ACC112 (cell line): ENCODE results near the gene CFAP46.

Experiments used
- H2AFZ ChIP-seq: fragments of 200-600 bp; sonication (generic); one replicate; pipeline ENCODE4 v1.6.0; 2017; ENCODE audit warnings: antibody characterized with exemption, low read length; ENCODE audit not compliant: unreplicated experiment
- H3K27ac ChIP-seq: fragments of 200-600 bp; sonication (generic); 2 replicates; pipeline ENCODE4 v1.5.1; 2014; ENCODE audit warnings: low read depth, mild to moderate bottlenecking, antibody characterized with exemption, low read length, moderate library complexity
- H3K27me3 ChIP-seq: fragments of 200-600 bp; sonication (generic); 2 replicates; pipeline ENCODE4 v1.6.1; 2014; ENCODE audit warnings: mild to moderate bottlenecking, antibody characterized with exemption, low read length, moderate library complexity, mixed read lengths; ENCODE audit not compliant: insufficient read depth
- H3K36me3 ChIP-seq: fragments of 200-600 bp; sonication (generic); 2 replicates; pipeline ENCODE4 v1.6.1; 2016; ENCODE audit warnings: mild to moderate bottlenecking, antibody characterized with exemption, low read length, moderate library complexity, mixed read lengths; ENCODE audit not compliant: insufficient read depth
- H3K4me1 ChIP-seq: fragments of 200-600 bp; sonication (generic); one replicate; pipeline ENCODE4 v1.6.1; 2016; ENCODE audit warnings: low read length, mixed read lengths; ENCODE audit not compliant: insufficient read depth, unreplicated experiment, control insufficient read depth
- H3K4me3 ChIP-seq: fragments of 200-600 bp; sonication (generic); 2 replicates; pipeline ENCODE4 v1.5.1; 2014; ENCODE audit warnings: mild to moderate bottlenecking, low read depth, low read length
- H3K79me2 ChIP-seq: fragments of 200-600 bp; sonication (generic); one replicate; pipeline ENCODE4 v1.6.0; 2016; ENCODE audit warnings: low read length; ENCODE audit not compliant: control insufficient read depth, unreplicated experiment, insufficient read depth

Gene CFAP46

GRCh38 chr10:132910186-132910880 is 32.0 kb downstream of the CFAP46 start:
- Histone ChIP-seq H3K79me2 (no peaks in the 10 kb centered on the region), H3K27me3 (no peaks in the 10 kb centered on the region; the same call in 1 of the 2 replicates), H3K36me3 (no peaks in the 10 kb centered on the region), H3K27ac (no peak overlapping the region), H3K4me1 (no peaks in the 10 kb centered on the region), H2AFZ (no peak overlapping the region), H3K4me3 (no peak overlapping the region)

GRCh38 chr10:132909491-132910071 is 32.8 kb downstream of the CFAP46 start:
- Histone ChIP-seq H3K79me2 (no peaks in the 10 kb centered on the region), H3K36me3 (no peaks in the 10 kb centered on the region), H2AFZ (no peak overlapping the region), H3K4me1 (no peaks in the 10 kb centered on the region), H3K4me3 (no peak overlapping the region), H3K27me3 (no peaks in the 10 kb centered on the region; the same call in 1 of the 2 replicates), H3K27ac (no peak overlapping the region)

- H3K4me1 ChIP-seq: no peaks in the 10 kb centered on the region
Observed at GRCh38 chr10:132908621-132909295, 33.6 kb downstream of the CFAP46 start.

GRCh38 chr10:132907821-132908620 is 34.3 kb downstream of the CFAP46 start:
- H3K4me1 ChIP-seq: no peaks in the 10 kb centered on the region
- H3K79me2 ChIP-seq: no peaks in the 10 kb centered on the region
- H3K27ac ChIP-seq: no peak overlapping the region
- H3K4me3 ChIP-seq: no peak overlapping the region
- H2AFZ ChIP-seq: no peak overlapping the region
- no peaks in the 10 kb centered on the region for H3K36me3 ChIP-seq
- H3K27me3 ChIP-seq: no peaks in the 10 kb centered on the region; the same call in 1 of the 2 replicates

More at GRCh38 chr10:132908621-132909295, 33.6 kb downstream of the CFAP46 start:
- Histone ChIP-seq H3K4me3 (no peak overlapping the region), H3K27me3 (no peaks in the 10 kb centered on the region; the same call in 1 of the 2 replicates), H3K36me3 (no peaks in the 10 kb centered on the region), H3K27ac (no peak overlapping the region), H3K79me2 (no peaks in the 10 kb centered on the region), H2AFZ (no peak overlapping the region)

- H2AFZ ChIP-seq: no peak overlapping the region
- no peaks in the 10 kb centered on the region for H3K79me2 ChIP-seq
- no peaks in the 10 kb centered on the region for H3K36me3 ChIP-seq
- H3K27me3 ChIP-seq: peaks cover 9% of the 10 kb centered on the region; the same call in 1 of the 2 replicates
- no peak overlapping the region for H3K27ac ChIP-seq
- no peaks in the 10 kb centered on the region for H3K4me1 ChIP-seq
- H3K4me3 ChIP-seq: no peak overlapping the region
Observed at GRCh38 chr10:132906836-132907235, 35.5 kb downstream of the CFAP46 start.

- Histone ChIP-seq H2AFZ (no peak overlapping the region), H3K4me3 (no peak overlapping the region), H3K4me1 (no peaks in the 10 kb centered on the region), H3K36me3 (no peaks in the 10 kb centered on the region), H3K79me2 (no peaks in the 10 kb centered on the region), H3K27ac (no peak overlapping the region), H3K27me3 (peaks cover 15% of the 10 kb centered on the region; the same call in 1 of the 2 replicates)
Observed at GRCh38 chr10:132906106-132906505, 36.3 kb downstream of the CFAP46 start.

- Histone ChIP-seq H2AFZ (no peak overlapping the region), H3K4me1 (no peaks in the 10 kb centered on the region), H3K4me3 (no peak overlapping the region), H3K27ac (no peak overlapping the region), H3K36me3 (no peaks in the 10 kb centered on the region), H3K79me2 (no peaks in the 10 kb centered on the region), H3K27me3 (peaks cover 19% of the 10 kb centered on the region; the same call in 1 of the 2 replicates)
Observed at GRCh38 chr10:132905661-132906060, 36.7 kb downstream of the CFAP46 start.

GRCh38 chr10:132904814-132905649 is 37.3 kb downstream of the CFAP46 start:
- no peak overlapping the region for H2AFZ ChIP-seq
- no peaks in the 10 kb centered on the region for H3K36me3 ChIP-seq
- peaks cover 23% of the 10 kb centered on the region; the same call in 1 of the 2 replicates for H3K27me3 ChIP-seq
- no peaks in the 10 kb centered on the region for H3K79me2 ChIP-seq
- H3K27ac ChIP-seq: no peak overlapping the region
- H3K4me3 ChIP-seq: no peak overlapping the region
- H3K4me1 ChIP-seq: no peaks in the 10 kb centered on the region

- H3K79me2 ChIP-seq: no peaks in the 10 kb centered on the region
- no peaks in the 10 kb centered on the region for H3K36me3 ChIP-seq
- H3K27ac ChIP-seq: no peak overlapping the region
- H3K27me3 ChIP-seq: peaks cover 23% of the 10 kb centered on the region; the same call in 1 of the 2 replicates
- H2AFZ ChIP-seq: no peak overlapping the region
- no peak overlapping the region for H3K4me3 ChIP-seq
- no peaks in the 10 kb centered on the region for H3K4me1 ChIP-seq
Observed at GRCh38 chr10:132904181-132904813, 38.1 kb downstream of the CFAP46 start.
